Esophagus squamous epithelium (tissue), 5 donors: ENCODE results near the gene OR8A1. TPM values are rescaled to one million over a fixed set of nuclear protein-coding genes. Genes with fewer than 3 reads are reported as not detected.

Experiments used
- DNase-seq: peaks from one replicate; lab custom pipeline; 2025; lab: John Stamatoyannopoulos, UW
- H3K27ac ChIP-seq, 4 donors: fragments of 200-600 bp; sonication (generic); one replicate each; pipeline ENCODE4 v1.5.1; 2016 to 2019; ENCODE audit warnings: mild to moderate bottlenecking in 1 of 4
- H3K27me3 ChIP-seq, 4 donors: fragments of 200-600 bp; sonication (generic); 1 replicate in 3 of 4; 2 replicates in 1 of 4; pipeline versions ENCODE4 v1.5.1 to v1.6.0; 2017 to 2021; ENCODE audit warnings: antibody characterized with exemption in 1 of 4
- H3K36me3 ChIP-seq, 3 donors: fragments of 200-600 bp; sonication (generic); one replicate each; pipeline ENCODE4 v1.5.1; 2016 to 2019
- H3K4me1 ChIP-seq, 3 donors: fragments of 200-600 bp; sonication (generic); one replicate each; pipeline ENCODE4 v1.5.1; 2017 to 2019
- H3K4me3 ChIP-seq, 4 donors: fragments of 200-600 bp; sonication (generic); 1 replicate in 3 of 4; 2 replicates in 1 of 4; pipeline ENCODE4 v1.5.1; 2016 to 2019; ENCODE audit warnings: mild to moderate bottlenecking in 2 of 4, moderate library complexity in 1 of 4
- H3K9me3 ChIP-seq, 3 donors: fragments of 200-600 bp; sonication (generic); one replicate each; pipeline ENCODE4 v1.5.1; 2016 to 2019
- CTCF ChIP-seq, 6 experiments: fragments of 450-650 bp in 4 of 6; fragments of 200-600 bp in 2 of 6; sonication (generic) in 2 of 6; IDR thresholded peaks; one replicate each; pipeline ENCODE4 v1.5.1; 2016 to 2019; ENCODE audit warnings: antibody characterized with exemption in 6 of 6, mild to moderate bottlenecking in 4 of 6, moderate library complexity in 4 of 6
- POLR2A ChIP-seq, 4 donors: fragments of 450-650 bp; IDR thresholded peaks; one replicate each; pipeline ENCODE4 v1.6.1; 2017; ENCODE audit warnings: antibody characterized with exemption in 4 of 4, mild to moderate bottlenecking in 4 of 4, moderate library complexity in 3 of 4
- WGBS, 2 donors: methylation state at CpG; one replicate each; pipeline ENCODE4 v1.1.5; 2018; 5-methylcytosine and 5-hydroxymethylcytosine counted together
- intact Hi-C: fragments of 100-400 bp; cut with DNase I; formaldehyde crosslinking; loops from one replicate; pipeline ENCODE4 v1.15.0; 2022
- total RNA-seq, 4 donors: library from RNA; depleted of rRNA; stranded (reverse); fragments of >200 nt; gene quantifications; one replicate each; pipeline ENCODE4 v1.1.0, GENCODE V29; 2016
- donor health status: DM: yes; HTN: yes; CAD: no.

The OR8A1 gene
- total RNA-seq, result not detected

- no peak within 1 kb of the TSS for H3K4me3 ChIP-seq
- no peaks in the 10 kb centered on the region for H3K4me1 ChIP-seq
- intact Hi-C loops, result no loop called here
- no peak within 1 kb of the TSS for H3K27ac ChIP-seq
- peaks cover 0 to 2% (median 0%) of the 10 kb centered on the region in 4 donors for H3K27me3 ChIP-seq
- 30 to 77% methylated on average over 3 of the region's 4 CpGs for WGBS, 2 donors
- DNase-seq, result no peak
- no peaks in the 10 kb centered on the region for H3K36me3 ChIP-seq
- TF ChIP-seq CTCF (IDR thresholded peaks at IDR 0.05) (no peak), POLR2A (IDR thresholded peaks at IDR 0.05) (no peak)
- no peaks in the 10 kb centered on the region for H3K9me3 ChIP-seq
Measured at GRCh38 chr11:124569697-124570096, at the start of gene OR8A1. OR8A1 (plus strand) TSS chr11:124569997; CDS start chr11:124570120, 123 bp downstream.

- 48% methylated on average over 1 of the region's 1 CpG for WGBS, 2 donors
Measured at GRCh38 chr11:124520550-124520854, 49.3 kb upstream of the OR8A1 start.

GRCh38 chr11:124533626-124534025, 36.2 kb upstream of the OR8A1 start:
- intact Hi-C loops, result no loop called here
- H3K9me3 ChIP-seq, result no peaks in the 10 kb centered on the region
- H3K4me3 ChIP-seq, result no peak overlapping the region
- WGBS, 2 donors, result 28 to 43% methylated on average over 2 of the region's 2 CpGs
- no peaks in the 10 kb centered on the region for H3K27me3 ChIP-seq
- DNase-seq, result no peak
- TF ChIP-seq POLR2A (IDR thresholded peaks at IDR 0.05), result no peak
- no peak for TF ChIP-seq CTCF (IDR thresholded peaks at IDR 0.05)
- H3K36me3 ChIP-seq, result no peaks in the 10 kb centered on the region
- peaks cover 0 to 5% (median 0%) of the 10 kb centered on the region in 3 donors for H3K4me1 ChIP-seq
- no peak overlapping the region for H3K27ac ChIP-seq

More at GRCh38 chr11:124520550-124520854, 49.3 kb upstream of the OR8A1 start:
- Histone ChIP-seq H3K27me3 (no peaks in the 10 kb centered on the region), H3K4me3 (no peak overlapping the region), H3K27ac (no peak overlapping the region), H3K9me3 (no peaks in the 10 kb centered on the region), H3K4me1 (no peaks in the 10 kb centered on the region), H3K36me3 (no peaks in the 10 kb centered on the region)
- intact Hi-C loops, result no loop called here
- TF ChIP-seq POLR2A (IDR thresholded peaks at IDR 0.05) (no peak), CTCF (IDR thresholded peaks at IDR 0.05) (no peak)
- DNase-seq, result no peak

- H3K4me3 ChIP-seq, result no peak overlapping the region
- H3K4me1 ChIP-seq, result peaks cover 0 to 5% (median 0%) of the 10 kb centered on the region in 3 donors
- no peak overlapping the region for H3K27ac ChIP-seq
- no peaks in the 10 kb centered on the region for H3K9me3 ChIP-seq
- DNase-seq, result no peak
- no peaks in the 10 kb centered on the region for H3K36me3 ChIP-seq
- intact Hi-C loops, result no loop called here
- 46 to 60% methylated on average over 2 of the region's 2 CpGs for WGBS, 2 donors
- TF ChIP-seq POLR2A (IDR thresholded peaks at IDR 0.05) (no peak), CTCF (IDR thresholded peaks at IDR 0.05) (no peak)
- no peaks in the 10 kb centered on the region for H3K27me3 ChIP-seq
Measured at GRCh38 chr11:124534051-124534450, 35.7 kb upstream of the OR8A1 start.

- TF ChIP-seq CTCF (IDR thresholded peaks at IDR 0.05) (no peak), POLR2A (IDR thresholded peaks at IDR 0.05) (no peak)
- Histone ChIP-seq H3K27ac (no peak overlapping the region), H3K4me3 (no peak overlapping the region), H3K36me3 (no peaks in the 10 kb centered on the region), H3K4me1 (peaks cover 0 to 5% (median 0%) of the 10 kb centered on the region in 3 donors), H3K9me3 (no peaks in the 10 kb centered on the region), H3K27me3 (no peaks in the 10 kb centered on the region)
- intact Hi-C loops, result no loop called here
- 68 to 80% methylated on average over 8 of the region's 8 CpGs for whole genome bisulfite sequencing, 2 donors
- no peak for DNase-seq
Measured at GRCh38 chr11:124535552-124536232, 34.1 kb upstream of the OR8A1 start.
